GM21717 (cell line): ENCODE measurements around the gene CPZ.
"Not testable (repeated sequence)": the region's sequence is repeated elsewhere in the genome, so short reads cannot be mapped to it uniquely, and the experiment has no call there.

Experiments
- ATAC-seq: cut with Tn5 transposase; IDR thresholded peaks from one replicate; pipeline ENCODE4 v1.9.1; 2021; ENCODE audit warnings: mild to moderate bottlenecking, moderate library complexity; ENCODE audit not compliant: unreplicated experiment

Gene CPZ

DNA sequence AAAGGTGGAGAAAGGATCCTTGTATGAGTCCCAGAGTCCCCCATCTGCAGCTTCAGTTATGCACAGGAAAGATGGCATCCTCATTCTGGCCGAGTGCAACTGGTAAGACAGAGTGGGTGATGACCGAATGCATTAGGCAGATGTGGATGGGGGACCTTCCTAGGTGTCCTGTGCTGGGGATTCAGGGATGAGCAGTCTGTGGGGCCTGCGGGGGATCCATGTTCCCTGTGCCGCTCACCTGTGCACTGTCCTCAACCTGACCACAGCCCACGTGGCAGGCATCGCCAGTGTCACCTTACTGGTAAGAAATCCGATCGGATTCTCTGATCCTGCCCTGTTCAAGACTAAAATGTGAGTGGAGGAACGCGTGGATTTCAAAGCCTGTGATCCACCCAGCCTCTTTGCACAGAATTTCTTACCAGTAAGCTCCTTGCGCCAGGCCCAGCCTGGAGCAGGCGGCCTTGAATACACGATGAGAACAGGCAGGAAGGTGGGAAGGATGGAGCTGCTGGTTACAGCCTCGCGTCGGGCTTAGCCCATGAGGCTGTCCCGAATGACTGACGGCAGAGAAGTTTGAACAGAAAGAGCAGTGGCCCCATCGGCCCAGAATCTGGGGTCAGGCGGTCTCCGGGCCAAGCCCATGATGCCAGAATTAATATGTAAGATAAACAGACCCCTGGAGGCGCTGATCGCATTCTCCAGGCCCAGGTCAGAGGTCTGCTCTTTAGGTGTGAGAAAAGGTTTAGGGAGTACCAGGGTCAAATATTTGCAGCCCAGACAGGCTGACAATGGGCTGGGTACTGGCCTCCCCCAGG is 56.5 kb downstream of the CPZ start:
- ATAC-seq = no peak

- no peak for ATAC-seq
Observed at GRCh38 chr4:8649631-8650361, 57.2 kb downstream of the CPZ start.

GRCh38 chr4:8651661-8652180 is 59.2 kb downstream of the CPZ start:
- ATAC-seq = no peak

- no peak for ATAC-seq
Observed at GRCh38 chr4:8652181-8653078, 59.9 kb downstream of the CPZ start.

GRCh38 chr4:8653326-8654000 is 60.9 kb downstream of the CPZ start:
- no peak for ATAC-seq

- ATAC-seq = not testable (repeated sequence)
Observed at GRCh38 chr4:8654139-8654538, 61.6 kb downstream of the CPZ start.

DNA sequence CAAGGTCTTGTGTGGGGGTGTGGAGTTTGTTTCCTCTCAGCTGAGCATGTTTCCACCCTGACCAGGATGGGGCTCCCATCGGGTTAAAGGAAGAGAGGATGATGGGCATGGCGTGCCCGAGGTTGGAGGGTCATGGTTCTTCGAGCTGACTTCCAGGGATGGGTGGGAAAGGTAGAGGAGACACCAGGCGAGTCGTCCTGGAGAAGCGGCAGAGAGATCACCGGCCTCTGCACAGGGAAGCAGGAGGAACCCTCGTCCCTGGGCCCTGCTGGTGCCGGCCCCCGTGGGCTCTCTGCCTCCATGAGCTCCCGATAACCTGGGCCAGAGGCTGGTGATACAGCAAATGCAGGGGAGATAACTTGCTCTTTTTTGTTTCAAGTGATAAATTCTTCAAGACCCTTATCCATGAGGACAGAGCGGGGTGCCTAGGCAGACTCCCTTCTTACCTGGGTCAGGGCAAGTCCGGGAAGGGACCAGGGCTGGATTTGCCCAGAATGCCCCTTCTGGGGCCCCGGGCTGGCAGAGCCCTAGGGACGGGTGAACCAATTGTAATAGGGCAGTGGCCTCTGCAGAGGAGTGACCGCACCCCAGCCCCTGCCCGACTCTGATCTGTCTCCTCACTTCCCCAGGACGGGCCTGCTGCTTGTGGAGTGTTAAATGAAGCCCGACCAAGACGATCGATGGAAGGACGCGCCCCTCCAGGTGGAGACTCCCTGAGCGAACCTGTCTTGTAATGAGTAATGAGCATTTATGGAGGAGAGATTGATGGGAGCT is 63.0 kb downstream of the CPZ start:
- ATAC-seq = no peak

GRCh38 chr4:8656185-8656517 is 63.6 kb downstream of the CPZ start:
- ATAC-seq = no peak

DNA sequence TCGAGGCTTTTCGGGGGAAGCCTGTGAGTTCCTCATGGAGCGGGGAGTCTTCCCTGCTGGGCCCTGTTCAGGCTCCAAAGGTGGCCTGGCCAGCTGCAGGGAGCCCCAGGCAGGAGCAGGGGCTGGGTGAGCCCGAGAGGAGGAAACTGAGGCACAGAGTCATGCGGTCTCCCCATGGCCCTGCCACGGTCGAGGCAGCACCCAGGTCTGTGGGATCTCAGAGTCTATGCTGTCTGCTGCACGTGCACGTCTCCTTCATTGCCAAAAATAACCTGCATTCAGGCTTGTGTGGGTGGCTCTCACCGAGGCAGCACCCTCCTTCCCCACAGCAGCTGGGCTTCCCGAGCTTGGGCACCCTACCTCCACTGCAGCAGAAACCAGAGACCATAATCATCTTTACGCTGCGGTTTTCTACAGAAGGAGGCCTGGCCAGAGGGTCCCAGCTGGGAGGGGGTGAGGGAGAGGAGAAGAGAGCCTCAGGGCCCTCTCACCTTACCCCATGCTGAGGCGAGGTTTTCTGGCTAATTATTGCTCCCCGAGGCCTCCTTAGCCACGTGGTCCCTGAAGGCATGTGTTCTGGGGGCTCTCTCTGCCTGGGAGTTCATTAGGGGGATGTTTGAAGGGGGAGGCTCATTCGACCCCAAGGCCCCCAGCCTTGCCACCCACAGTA is 64.3 kb downstream of the CPZ start:
- no peak for ATAC-seq

DNA sequence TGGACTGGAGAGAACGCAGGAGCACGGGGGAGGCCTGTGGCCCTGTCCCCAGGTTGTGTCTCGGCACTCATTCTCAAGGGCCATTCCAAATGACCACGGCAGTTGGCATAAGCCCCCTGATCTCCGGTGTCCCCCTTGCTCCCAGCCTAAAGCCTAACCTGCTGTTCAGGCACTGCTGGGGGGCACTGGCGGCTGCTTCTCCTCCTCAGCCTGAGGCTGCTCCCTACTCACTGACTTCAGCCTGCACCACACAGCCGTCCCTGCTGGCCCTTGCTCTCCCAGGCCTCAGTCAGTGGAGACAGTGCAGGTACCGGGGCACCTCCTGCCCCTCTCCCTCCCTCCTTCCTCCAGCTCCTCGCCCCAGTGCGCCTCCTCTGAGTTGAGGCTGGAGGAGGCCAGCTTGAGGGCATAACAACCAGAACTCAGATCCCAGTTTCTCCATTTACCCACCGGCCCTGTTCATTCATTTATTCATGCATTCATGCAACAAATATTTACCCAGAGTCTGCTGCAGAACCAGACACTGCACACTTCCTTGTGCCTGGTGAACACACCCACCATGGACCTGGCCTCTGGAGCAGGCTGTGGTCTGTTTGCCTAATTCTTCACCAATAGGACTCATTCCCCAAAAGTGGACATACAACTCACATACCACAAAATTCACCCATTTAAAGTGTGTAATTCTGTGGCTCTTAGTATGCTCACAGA is 65.0 kb downstream of the CPZ start:
- ATAC-seq = no peak

DNA sequence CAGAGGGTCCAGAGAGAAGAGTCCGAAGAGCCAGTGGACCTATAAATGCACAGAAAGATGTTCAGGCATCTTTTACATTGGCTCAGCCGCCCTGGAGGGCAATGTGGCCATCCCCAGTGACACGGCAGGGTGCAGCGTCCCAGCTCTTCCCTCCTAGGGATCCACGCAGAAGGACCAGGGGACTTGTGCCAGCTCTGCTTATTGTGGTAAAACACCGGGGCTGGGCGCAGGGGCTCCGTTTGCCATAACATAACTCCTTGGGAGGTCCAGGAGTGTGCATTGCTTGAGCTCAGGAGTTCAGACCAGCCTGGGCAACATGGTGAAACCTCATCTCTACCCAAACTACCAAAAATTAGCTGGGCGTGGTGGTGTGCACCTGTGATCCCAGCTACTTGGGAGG is 70.2 kb downstream of the CPZ start:
- no peak for ATAC-seq

GRCh38 chr4:8664031-8664805 is 71.7 kb downstream of the CPZ start:
- ATAC-seq = no peak

GRCh38 chr4:8664976-8665375 is 72.4 kb downstream of the CPZ start:
- no peak for ATAC-seq

DNA sequence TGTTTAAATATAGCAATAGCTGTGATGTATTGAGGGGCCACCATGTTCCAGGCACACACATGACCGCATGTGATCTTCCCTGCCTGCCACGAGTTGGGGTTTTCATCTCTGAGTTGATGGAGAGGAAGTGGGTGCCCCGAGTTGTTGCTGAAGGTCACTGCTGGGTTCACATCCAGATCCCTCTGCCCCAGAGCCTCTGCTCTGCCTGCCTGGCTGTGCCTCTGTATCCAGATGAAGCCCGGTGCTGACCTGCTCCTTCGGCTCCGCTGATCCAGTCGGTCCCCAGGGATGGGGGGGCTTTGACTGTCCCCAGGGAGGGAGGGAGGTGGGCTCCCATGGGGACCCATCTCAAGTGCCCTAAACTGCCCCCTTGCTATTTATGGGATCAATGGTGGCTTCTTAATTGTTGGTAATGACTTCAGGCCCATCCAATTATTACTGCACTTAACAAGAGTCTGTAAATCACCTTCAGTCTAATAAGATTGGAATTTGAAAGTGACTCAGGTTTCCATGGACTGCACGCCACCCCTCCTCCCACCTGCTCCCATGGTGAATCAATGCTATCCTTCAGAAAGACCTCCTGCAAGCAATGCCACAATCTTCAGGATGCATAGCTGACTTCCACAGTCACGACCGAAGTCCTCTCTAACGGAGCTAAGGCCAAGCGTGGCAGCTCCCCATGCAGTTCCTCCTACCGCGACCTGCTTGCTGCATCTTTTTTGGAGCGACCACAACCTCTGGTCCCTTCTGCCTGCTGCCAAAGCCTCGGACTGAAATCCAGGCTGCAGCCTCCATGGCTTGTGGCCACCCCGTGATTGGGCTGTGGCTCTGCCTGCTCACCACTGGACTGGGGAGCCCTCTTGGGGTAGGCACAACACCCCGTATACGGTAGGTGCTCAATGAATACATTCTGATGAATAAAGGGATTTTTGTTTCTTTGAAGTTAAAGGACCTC is 73.1 kb downstream of the CPZ start:
- no peak for ATAC-seq

- no peak for ATAC-seq
Observed at GRCh38 chr4:8666581-8666980, 74.0 kb downstream of the CPZ start.
